Activated CD4-positive, alpha-beta memory T cell treated with anti-CD3 and anti-CD28 coated beads, Interleukin-2, amount 10 ng/mL, durations not matched to agents 7 days and 5 days (primary cell): Measurements from ENCODE around the gene ADGRF5. TPM values are rescaled to one million over a fixed set of nuclear protein-coding genes. Genes with fewer than 3 reads are reported as not detected.

Experiments
- CTCF ChIA-PET: fragments of 350-600 bp; sonication (Branson Sonifier 250); formaldehyde crosslinking; loops from one replicate; lab custom pipeline; 2021; ENCODE audit warnings: antibody characterized with exemption, inconsistent platforms; lab: Charles Lee
- POLR2A ChIA-PET: fragments of 350-600 bp; sonication (Branson Sonifier 250); formaldehyde crosslinking; loops from one replicate; lab custom pipeline; 2021; ENCODE audit warnings: antibody characterized with exemption; lab: Charles Lee
- DNase-seq: peaks from one replicate; pipeline ENCODE4 v3.0.0-alpha.2; 2020
- H3K27ac Mint-ChIP-seq: one replicate; pipeline ENCODE4 v1.8.0; 2021; ENCODE audit warnings: mild to moderate bottlenecking, mixed read lengths
- H3K27me3 Mint-ChIP-seq: one replicate; pipeline ENCODE4 v1.8.0; 2021; ENCODE audit warnings: mixed read lengths
- H3K36me3 Mint-ChIP-seq: one replicate; pipeline ENCODE4 v1.8.0; 2021; ENCODE audit warnings: low read depth, mixed read lengths
- H3K4me1 Mint-ChIP-seq: one replicate; pipeline ENCODE4 v1.8.0; 2021; ENCODE audit warnings: mixed read lengths
- H3K4me3 Mint-ChIP-seq: one replicate; pipeline ENCODE4 v1.8.0; 2021; ENCODE audit warnings: mild to moderate bottlenecking, mixed read lengths
- H3K9me3 Mint-ChIP-seq: one replicate; pipeline ENCODE4 v1.8.0; 2021; ENCODE audit warnings: mixed read lengths
- total RNA-seq, 2 experiments: library from RNA; stranded (reverse); gene quantifications; one replicate each; pipeline ENCODE4 v1.2.3, GENCODE V29; 2021

ADGRF5 gene
- total RNA-seq, 2 experiments from 2014 or later = not detected

- Mint-ChIP-seq H3K9me3 (no peaks in the 10 kb centered on the region), H3K4me3 (no peak overlapping the region), H3K4me1 (no peaks in the 10 kb centered on the region), H3K36me3 (no peaks in the 10 kb centered on the region), H3K27ac (no peak overlapping the region), H3K27me3 (no peaks in the 10 kb centered on the region)
- no peak for DNase-seq
- ChIA-PET POLR2A (no interaction called here), CTCF (no interaction called here)
These were observed 23.7 kb downstream of the ADGRF5 start for GRCh38 chr6:46898006-46898405.

GRCh38 chr6:46896871-46897270, 24.9 kb downstream of the ADGRF5 start:
- Mint-ChIP-seq H3K27ac (no peak overlapping the region), H3K4me1 (no peaks in the 10 kb centered on the region), H3K36me3 (no peaks in the 10 kb centered on the region), H3K27me3 (no peaks in the 10 kb centered on the region), H3K4me3 (no peak overlapping the region), H3K9me3 (no peaks in the 10 kb centered on the region)
- DNase-seq = no peak
- ChIA-PET CTCF (no interaction called here), POLR2A (no interaction called here)

GRCh38 chr6:46895930-46896329, 25.8 kb downstream of the ADGRF5 start:
- Mint-ChIP-seq H3K4me1 (no peaks in the 10 kb centered on the region), H3K9me3 (no peaks in the 10 kb centered on the region), H3K27ac (no peak overlapping the region), H3K36me3 (no peaks in the 10 kb centered on the region), H3K27me3 (no peaks in the 10 kb centered on the region), H3K4me3 (no peak overlapping the region)
- no peak for DNase-seq
- ChIA-PET CTCF (no interaction called here), POLR2A (no interaction called here)

DNA sequence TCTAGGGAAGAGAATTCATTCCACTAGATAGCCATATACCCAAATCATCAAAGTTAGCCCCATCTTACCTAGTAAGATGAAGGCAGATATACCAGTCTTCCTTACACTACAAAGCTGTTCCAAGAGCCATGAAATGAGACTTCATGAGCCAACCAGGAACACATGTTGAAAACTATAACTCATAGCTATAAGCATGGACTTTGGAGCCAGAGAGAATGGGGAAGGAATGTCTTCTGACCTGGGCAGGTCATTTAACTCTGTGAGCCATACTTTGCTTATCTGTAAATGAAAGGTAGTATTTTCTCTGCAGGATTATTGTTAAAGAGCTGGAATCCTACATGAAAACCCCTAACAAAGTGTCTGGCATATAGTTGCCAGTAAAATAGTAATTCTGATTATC, 27.3 kb downstream of the ADGRF5 start:
- ChIA-PET CTCF (interaction anchor here (1.5 kb wide), 1 partner anchor 10 kb away, joined by 3 read pairs; no protein-coding TSS in a partner anchor), POLR2A (no interaction called here)
- no peaks in the 10 kb centered on the region for H3K9me3 Mint-ChIP-seq
- H3K36me3 Mint-ChIP-seq = no peaks in the 10 kb centered on the region
- no peak overlapping the region for H3K4me3 Mint-ChIP-seq
- no peaks in the 10 kb centered on the region for H3K4me1 Mint-ChIP-seq
- no peak overlapping the region for H3K27ac Mint-ChIP-seq
- H3K27me3 Mint-ChIP-seq = no peaks in the 10 kb centered on the region
- no peak for DNase-seq

DNA sequence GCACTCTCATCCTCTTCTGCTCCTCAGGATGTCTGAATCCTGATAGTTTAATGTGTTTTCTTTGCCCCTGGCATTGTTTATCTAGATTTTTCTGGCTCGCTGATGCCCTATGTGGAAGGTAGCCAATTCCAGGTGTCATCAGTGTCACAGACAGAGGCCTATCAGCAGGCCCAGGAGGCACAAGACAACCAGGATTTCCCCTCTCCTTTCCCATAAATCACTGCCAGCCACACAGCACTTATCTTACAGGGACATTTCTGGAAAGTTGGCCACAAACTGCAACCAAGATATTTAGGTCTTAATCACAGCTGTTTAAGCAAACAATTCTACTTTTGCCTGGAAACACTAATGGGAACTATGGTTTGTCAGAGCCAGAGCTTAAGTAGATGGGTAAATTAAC, 28.1 kb downstream of the ADGRF5 start:
- POLR2A ChIA-PET = no interaction called here
- Mint-ChIP-seq H3K27me3 (no peaks in the 10 kb centered on the region), H3K9me3 (no peaks in the 10 kb centered on the region), H3K4me3 (no peak overlapping the region), H3K27ac (no peak overlapping the region), H3K4me1 (no peaks in the 10 kb centered on the region), H3K36me3 (no peaks in the 10 kb centered on the region)
- no peak for DNase-seq
- CTCF ChIA-PET = interaction anchor here (1.5 kb wide), 1 partner anchor 9 kb away, joined by 3 read pairs; no protein-coding TSS in a partner anchor

- Mint-ChIP-seq H3K9me3 (no peaks in the 10 kb centered on the region), H3K27ac (no peak overlapping the region), H3K36me3 (no peaks in the 10 kb centered on the region), H3K4me1 (no peaks in the 10 kb centered on the region), H3K27me3 (no peaks in the 10 kb centered on the region), H3K4me3 (no peak overlapping the region)
- no peak for DNase-seq
- ChIA-PET CTCF (no interaction called here), POLR2A (no interaction called here)
These were observed 30.4 kb downstream of the ADGRF5 start for GRCh38 chr6:46891252-46891795.

GRCh38 chr6:46888578-46888977, 33.2 kb downstream of the ADGRF5 start:
- Mint-ChIP-seq H3K36me3 (no peaks in the 10 kb centered on the region), H3K9me3 (no peaks in the 10 kb centered on the region), H3K27me3 (no peaks in the 10 kb centered on the region), H3K27ac (no peak overlapping the region), H3K4me1 (no peaks in the 10 kb centered on the region), H3K4me3 (no peak overlapping the region)
- no peak for DNase-seq
- POLR2A ChIA-PET = no interaction called here
- CTCF ChIA-PET = no interaction called here

DNA sequence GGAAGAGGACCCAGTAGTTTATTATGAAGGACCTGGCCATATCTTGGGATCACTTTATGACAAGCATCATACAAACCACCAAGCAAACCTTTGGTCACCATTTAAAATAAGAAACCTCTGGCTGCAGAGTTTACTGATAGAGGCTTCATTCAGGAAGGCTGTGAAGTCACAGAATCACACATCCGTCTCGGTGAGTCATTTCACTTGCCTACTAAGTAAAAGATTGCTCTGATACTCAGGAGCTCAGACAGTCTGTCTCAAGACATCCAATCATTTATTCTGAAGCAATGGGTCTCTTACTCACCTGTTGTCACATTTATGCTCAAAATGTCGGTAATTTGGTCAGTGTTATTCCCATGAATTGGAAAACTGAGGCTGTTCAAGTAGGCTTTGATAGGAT, 33.7 kb downstream of the ADGRF5 start:
- CTCF ChIA-PET = no interaction called here
- Mint-ChIP-seq H3K36me3 (no peaks in the 10 kb centered on the region), H3K4me3 (no peak overlapping the region), H3K9me3 (no peaks in the 10 kb centered on the region), H3K27ac (no peak overlapping the region), H3K4me1 (no peaks in the 10 kb centered on the region), H3K27me3 (no peaks in the 10 kb centered on the region)
- POLR2A ChIA-PET = no interaction called here
- no peak for DNase-seq

GRCh38 chr6:46882645-46883044, 39.1 kb downstream of the ADGRF5 start:
- no peaks in the 10 kb centered on the region for H3K36me3 Mint-ChIP-seq
- no peak overlapping the region for H3K4me3 Mint-ChIP-seq
- POLR2A ChIA-PET = no interaction called here

GRCh38 chr6:46879003-46879402, 42.7 kb downstream of the ADGRF5 start:
- H3K27me3 Mint-ChIP-seq = no peaks in the 10 kb centered on the region
- no peak overlapping the region for H3K27ac Mint-ChIP-seq
- CTCF ChIA-PET = no interaction called here
- H3K4me3 Mint-ChIP-seq = no peak overlapping the region
- DNase-seq = no peak
- POLR2A ChIA-PET = no interaction called here
- H3K9me3 Mint-ChIP-seq = no peaks in the 10 kb centered on the region
- H3K4me1 Mint-ChIP-seq = no peaks in the 10 kb centered on the region
- no peaks in the 10 kb centered on the region for H3K36me3 Mint-ChIP-seq

More at GRCh38 chr6:46882645-46883044, 39.1 kb downstream of the ADGRF5 start:
- no peaks in the 10 kb centered on the region for H3K9me3 Mint-ChIP-seq
- no peaks in the 10 kb centered on the region for H3K27me3 Mint-ChIP-seq
- H3K4me1 Mint-ChIP-seq = no peaks in the 10 kb centered on the region
- CTCF ChIA-PET = no interaction called here
- DNase-seq = no peak
- no peak overlapping the region for H3K27ac Mint-ChIP-seq

- no peaks in the 10 kb centered on the region for H3K36me3 Mint-ChIP-seq
- no peaks in the 10 kb centered on the region for H3K9me3 Mint-ChIP-seq
- ChIA-PET POLR2A (no interaction called here), CTCF (no interaction called here)
- H3K4me3 Mint-ChIP-seq = no peak overlapping the region
- no peak overlapping the region for H3K27ac Mint-ChIP-seq
- H3K27me3 Mint-ChIP-seq = no peaks in the 10 kb centered on the region
- H3K4me1 Mint-ChIP-seq = no peaks in the 10 kb centered on the region
- DNase-seq = no peak
These were observed 45.6 kb downstream of the ADGRF5 start for GRCh38 chr6:46876126-46876525.

GRCh38 chr6:46867411-46867810, 54.3 kb downstream of the ADGRF5 start:
- CTCF ChIA-PET = no interaction called here
- no peaks in the 10 kb centered on the region for H3K9me3 Mint-ChIP-seq
- H3K27ac Mint-ChIP-seq = no peak overlapping the region
- POLR2A ChIA-PET = no interaction called here
- DNase-seq = no peak
- no peaks in the 10 kb centered on the region for H3K4me1 Mint-ChIP-seq
- no peaks in the 10 kb centered on the region for H3K36me3 Mint-ChIP-seq
- no peaks in the 10 kb centered on the region for H3K27me3 Mint-ChIP-seq
- no peak overlapping the region for H3K4me3 Mint-ChIP-seq

DNA sequence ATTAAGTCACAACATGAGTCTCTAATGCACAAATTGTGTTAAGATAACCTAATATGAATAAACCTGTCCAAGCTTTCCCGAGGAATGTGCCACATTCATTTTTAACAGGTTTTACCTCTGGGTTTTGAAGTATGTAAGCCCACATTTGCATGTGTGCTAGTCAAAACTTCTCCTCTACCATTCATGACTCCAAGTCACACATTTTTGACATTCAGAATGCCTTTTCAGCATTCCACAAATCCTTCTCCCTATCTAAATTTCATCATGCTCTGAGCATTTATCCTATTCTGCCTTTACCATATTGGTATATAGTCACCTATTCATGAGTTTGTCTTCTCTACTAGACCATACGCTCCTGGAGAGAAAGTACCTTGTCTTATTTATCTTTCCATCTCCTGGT, 56.5 kb downstream of the ADGRF5 start:
- H3K27ac Mint-ChIP-seq = no peak overlapping the region
- no peaks in the 10 kb centered on the region for H3K9me3 Mint-ChIP-seq
- POLR2A ChIA-PET = no interaction called here
- DNase-seq = no peak
- CTCF ChIA-PET = no interaction called here
- H3K4me1 Mint-ChIP-seq = no peaks in the 10 kb centered on the region
- H3K4me3 Mint-ChIP-seq = no peak overlapping the region
- H3K27me3 Mint-ChIP-seq = no peaks in the 10 kb centered on the region
- H3K36me3 Mint-ChIP-seq = no peaks in the 10 kb centered on the region

DNA sequence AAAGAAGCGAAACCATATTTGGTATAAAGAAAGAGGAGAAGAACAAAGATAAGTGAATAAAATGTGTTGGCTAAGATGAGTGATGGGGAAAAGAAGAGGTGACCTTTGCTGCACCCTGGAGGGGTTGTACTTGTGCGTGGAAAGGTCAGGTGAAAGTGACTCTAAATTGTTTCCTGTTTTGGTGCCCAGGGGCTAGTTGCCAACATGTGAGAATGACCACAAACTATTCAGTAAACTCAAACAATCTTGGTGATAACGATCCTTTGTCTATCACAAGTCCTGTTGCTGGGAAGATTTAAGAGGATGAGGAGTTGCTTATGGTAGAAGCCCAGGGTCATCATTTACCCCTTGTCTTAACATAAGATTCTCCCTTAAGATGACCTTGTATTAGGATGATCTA, 57.9 kb downstream of the ADGRF5 start:
- ChIA-PET CTCF (interaction anchor here (1.0 kb wide), 1 partner anchor 15 kb away, joined by 5 read pairs; no protein-coding TSS in a partner anchor), POLR2A (no interaction called here)
- Mint-ChIP-seq H3K27ac (no peak overlapping the region), H3K4me3 (no peak overlapping the region), H3K9me3 (no peaks in the 10 kb centered on the region), H3K36me3 (no peaks in the 10 kb centered on the region), H3K27me3 (no peaks in the 10 kb centered on the region), H3K4me1 (no peaks in the 10 kb centered on the region)
- DNase-seq = no peak
